ENCODE measurements around the gene CHRNB1.
"Not testable (repeated sequence)": the region's sequence is repeated elsewhere in the genome, so short reads cannot be mapped to it uniquely, and the experiment has no call there.

The CHRNB1 gene

GRCh38 chr17:7468804-7469389 lies 24.0 kb downstream of the CHRNB1 start:
- DNase-seq: no peak

- DNase-seq: not testable (repeated sequence)
Observed at GRCh38 chr17:7469843-7470242, 25.0 kb downstream of the CHRNB1 start.

GRCh38 chr17:7470457-7470973 lies 25.7 kb downstream of the CHRNB1 start:
- not testable (repeated sequence) for DNase-seq

- DNase-seq: no peak
Observed at GRCh38 chr17:7471729-7472128, 26.9 kb downstream of the CHRNB1 start.

GRCh38 chr17:7474767-7475166 lies 29.9 kb downstream of the CHRNB1 start:
- not testable (repeated sequence) for DNase-seq

GRCh38 chr17:7475764-7476422 lies 31.0 kb downstream of the CHRNB1 start:
- DNase-seq: no peak

GRCh38 chr17:7476494-7476893 lies 31.6 kb downstream of the CHRNB1 start:
- DNase-seq: peak; percentile 40

- DNase-seq: no peak
Observed at GRCh38 chr17:7476951-7477350, 32.1 kb downstream of the CHRNB1 start.

- peak; percentile 50 for DNase-seq
Observed at GRCh38 chr17:7477392-7478275, 32.8 kb downstream of the CHRNB1 start.

- peak; percentile 28 for DNase-seq
Observed at GRCh38 chr17:7478276-7479212, 33.7 kb downstream of the CHRNB1 start.

- peak; percentile 29 for DNase-seq
Observed at GRCh38 chr17:7479213-7480088, 34.6 kb downstream of the CHRNB1 start, which contains the start of gene ZBTB4. Gene ZBTB4 (minus strand): TSS chr17:7479631. CDS start chr17:7466801, 12,830 bp downstream.

- no peak for DNase-seq
Observed at GRCh38 chr17:7480089-7480384, 35.2 kb downstream of the CHRNB1 start.

- DNase-seq: not testable (repeated sequence)
Observed at GRCh38 chr17:7481275-7481674, 36.4 kb downstream of the CHRNB1 start, which contains the start of gene SLC35G6. Gene SLC35G6 (plus strand): TSS chr17:7481446. CDS start chr17:7481517, 71 bp downstream.

- DNase-seq: not testable (repeated sequence)
Observed at GRCh38 chr17:7481842-7482741, 37.2 kb downstream of the CHRNB1 start.

GRCh38 chr17:7482742-7483088 lies 37.9 kb downstream of the CHRNB1 start:
- not testable (repeated sequence) for DNase-seq

GRCh38 chr17:7483255-7484066 lies 38.6 kb downstream of the CHRNB1 start:
- peak; percentile 85 for DNase-seq

- peak; percentile 94 for DNase-seq
Observed at GRCh38 chr17:7484067-7484918, 39.4 kb downstream of the CHRNB1 start, which contains the start of gene POLR2A. Gene POLR2A (plus strand): TSS chr17:7484366.

GRCh38 chr17:7484919-7485377 lies 40.1 kb downstream of the CHRNB1 start:
- DNase-seq: no peak

Data from HCEC 1CT (cell line).